ENCODE results near the gene FANCL. TPM values are rescaled to one million over a fixed set of nuclear protein-coding genes. Genes with fewer than 3 reads are reported as not detected.
A peak's percentile ranks its signal among the peaks of the same experiment; 100 is the strongest.

The FANCL gene
- total RNA-seq, 1 experiment from 2014 or later: 34.5 TPM

DNA sequence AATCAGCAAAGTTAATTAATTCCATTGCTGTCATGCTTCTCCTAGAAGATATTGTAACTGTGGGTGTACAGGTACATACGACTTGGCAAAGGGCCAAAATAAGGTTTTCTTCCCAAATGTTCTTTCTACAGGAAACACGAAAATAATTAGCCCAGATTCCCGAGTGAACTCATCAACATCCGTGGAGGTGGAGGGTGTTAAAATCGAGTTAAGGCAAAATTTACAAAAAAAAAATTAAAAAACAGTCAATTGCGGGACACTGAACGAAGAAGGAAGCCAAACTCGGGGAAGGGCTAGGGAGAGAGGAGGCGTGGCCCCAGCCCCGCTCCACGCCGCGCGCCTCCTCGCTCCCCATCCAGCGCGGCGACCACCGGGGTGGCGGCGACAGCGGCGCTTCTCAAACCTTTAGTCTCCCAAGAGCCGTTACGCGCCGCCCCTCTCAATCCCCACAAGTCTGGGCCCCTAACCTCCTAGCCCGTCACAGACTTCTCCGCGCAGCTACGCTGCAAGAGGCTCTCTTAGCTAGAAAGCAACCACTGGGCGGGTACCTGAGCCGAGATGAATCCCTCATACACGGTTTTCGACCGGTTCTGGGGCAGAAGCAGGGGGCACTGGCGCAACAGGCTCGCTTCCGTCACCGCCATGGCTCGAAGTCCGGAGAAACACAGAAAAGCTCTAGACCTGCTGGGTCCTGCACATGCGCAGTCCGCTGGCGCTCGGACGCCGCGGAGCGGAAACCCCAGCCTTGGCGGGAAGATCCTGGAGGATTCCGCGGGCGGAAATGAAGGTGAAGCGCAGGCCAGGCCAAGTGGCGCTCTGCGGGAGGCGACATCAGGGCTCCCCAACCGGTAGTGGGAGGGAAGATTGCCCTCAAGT is at the start of gene FANCL (continued):
- TF ChIP-seq SIN3A (IDR thresholded peaks at IDR 0.05; ENCODE audit: low read depth) (no peak; the same call in 1 of the 2 replicates), SP1 (IDR thresholded peaks at IDR 0.05; ENCODE audit: low read depth) (0 out of 2 replicates have a peak, but pooled peaks have one; percentile 25), SRF (IDR thresholded peaks at IDR 0.05; ENCODE audit: low read depth) (no peak), ZNF274 (IDR thresholded peaks at IDR 0.05; ENCODE audit: low read depth, low read length) (no peak), YY1 (IDR thresholded peaks at IDR 0.05; ENCODE audit: extremely low read depth, insufficient replicate concordance, low read depth, low read length) (peak; percentile 58)
- TF ChIP-seq, protein P1, sequence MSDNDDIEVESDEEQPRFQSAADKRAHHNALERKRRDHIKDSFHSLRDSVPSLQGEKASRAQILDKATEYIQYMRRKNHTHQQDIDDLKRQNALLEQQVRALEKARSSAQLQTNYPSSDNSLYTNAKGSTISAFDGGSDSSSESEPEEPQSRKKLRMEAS (IDR thresholded peaks at IDR 0.05): peak; percentile 90

DNA sequence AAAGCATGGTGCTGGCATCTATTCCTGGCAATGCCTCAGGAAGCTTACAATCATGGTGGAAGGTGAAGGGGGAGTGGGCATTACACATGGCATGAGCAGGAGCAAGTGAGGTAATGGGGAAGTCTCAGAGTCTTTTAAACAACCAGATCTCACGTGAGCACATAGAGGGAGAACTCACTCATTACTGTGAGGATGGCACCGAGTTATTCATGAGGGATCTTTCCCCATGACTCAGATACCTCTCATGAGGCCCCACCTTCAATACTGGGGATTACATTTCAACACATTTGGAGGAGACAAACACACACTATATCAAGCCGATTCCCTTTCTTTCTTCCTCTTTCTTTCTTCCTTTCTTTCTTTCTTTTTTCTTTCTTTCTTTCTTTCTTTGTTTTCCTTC is 47.9 kb upstream of the FANCL start:
- no peaks in the 10 kb centered on the region for H3K27me3 ChIP-seq (ENCODE audit: insufficient read depth, low read length)
- TF ChIP-seq CEBPB (IDR thresholded peaks at IDR 0.05; ENCODE audit: low read depth) (no peak), ZFX (IDR thresholded peaks at IDR 0.05) (no peak), ZNF274 (IDR thresholded peaks at IDR 0.05; ENCODE audit: low read depth, low read length) (no peak), EZH2 (IDR thresholded peaks at IDR 0.05) (no peak), EZH2phosphoT487 (IDR thresholded peaks at IDR 0.05; ENCODE audit: borderline replicate concordance) (no peak), POLR2A (IDR thresholded peaks at IDR 0.05; ENCODE audit: borderline replicate concordance, extremely low read depth, insufficient read depth, insufficient read length) (no peak), POLR2AphosphoS5 (IDR thresholded peaks at IDR 0.05; ENCODE audit: low read depth, low read length) (no peak), SRF (IDR thresholded peaks at IDR 0.05; ENCODE audit: low read depth) (no peak), JUND (IDR thresholded peaks at IDR 0.05) (no peak), RAD21 (IDR thresholded peaks at IDR 0.05; ENCODE audit: low read depth) (no peak), CBX3 (IDR thresholded peaks at IDR 0.05; ENCODE audit: low read depth) (no peak)
- TF ChIP-seq, protein P2, sequence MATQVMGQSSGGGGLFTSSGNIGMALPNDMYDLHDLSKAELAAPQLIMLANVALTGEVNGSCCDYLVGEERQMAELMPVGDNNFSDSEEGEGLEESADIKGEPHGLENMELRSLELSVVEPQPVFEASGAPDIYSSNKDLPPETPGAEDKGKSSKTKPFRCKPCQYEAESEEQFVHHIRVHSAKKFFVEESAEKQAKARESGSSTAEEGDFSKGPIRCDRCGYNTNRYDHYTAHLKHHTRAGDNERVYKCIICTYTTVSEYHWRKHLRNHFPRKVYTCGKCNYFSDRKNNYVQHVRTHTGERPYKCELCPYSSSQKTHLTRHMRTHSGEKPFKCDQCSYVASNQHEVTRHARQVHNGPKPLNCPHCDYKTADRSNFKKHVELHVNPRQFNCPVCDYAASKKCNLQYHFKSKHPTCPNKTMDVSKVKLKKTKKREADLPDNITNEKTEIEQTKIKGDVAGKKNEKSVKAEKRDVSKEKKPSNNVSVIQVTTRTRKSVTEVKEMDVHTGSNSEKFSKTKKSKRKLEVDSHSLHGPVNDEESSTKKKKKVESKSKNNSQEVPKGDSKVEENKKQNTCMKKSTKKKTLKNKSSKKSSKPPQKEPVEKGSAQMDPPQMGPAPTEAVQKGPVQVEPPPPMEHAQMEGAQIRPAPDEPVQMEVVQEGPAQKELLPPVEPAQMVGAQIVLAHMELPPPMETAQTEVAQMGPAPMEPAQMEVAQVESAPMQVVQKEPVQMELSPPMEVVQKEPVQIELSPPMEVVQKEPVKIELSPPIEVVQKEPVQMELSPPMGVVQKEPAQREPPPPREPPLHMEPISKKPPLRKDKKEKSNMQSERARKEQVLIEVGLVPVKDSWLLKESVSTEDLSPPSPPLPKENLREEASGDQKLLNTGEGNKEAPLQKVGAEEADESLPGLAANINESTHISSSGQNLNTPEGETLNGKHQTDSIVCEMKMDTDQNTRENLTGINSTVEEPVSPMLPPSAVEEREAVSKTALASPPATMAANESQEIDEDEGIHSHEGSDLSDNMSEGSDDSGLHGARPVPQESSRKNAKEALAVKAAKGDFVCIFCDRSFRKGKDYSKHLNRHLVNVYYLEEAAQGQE (IDR thresholded peaks at IDR 0.05; ENCODE audit: low read depth): no peak
- H4K20me1 ChIP-seq (ENCODE audit: insufficient read depth): no peaks in the 10 kb centered on the region
- no peaks in the 10 kb centered on the region for H3K36me3 ChIP-seq (ENCODE audit: control insufficient read depth in 1 of 2, insufficient read depth in 2 of 2, low read length in 2 of 2)
- H3K9me2 ChIP-seq (ENCODE audit: insufficient read depth): no peaks in the 10 kb centered on the region
- H2AFZ ChIP-seq (ENCODE audit: low read depth, low read length, poor library complexity, severe bottlenecking): peak overlapping the region; percentile 77
- intact Hi-C loops (cut with micrococcal nuclease): no loop called here
- RAD21 ChIA-PET (ENCODE audit: low non-redundant PET in 1 of 2, low total read pairs in 2 of 2, uncharacterized antibody in 2 of 2, unreplicated experiment in 2 of 2): no interaction called here
- POLR2A ChIA-PET: no interaction called here
- DNase-seq (ENCODE audit: low read depth, low spot score) (no peak), ATAC-seq (no peak)
- H3K27ac ChIP-seq (ENCODE audit: low read depth, low read length): no peak overlapping the region
- no peaks in the 10 kb centered on the region for H3K79me2 ChIP-seq (ENCODE audit: insufficient read depth, low read length)
- CTCF ChIA-PET: no interaction called here
- no peak overlapping the region for H3K4me3 ChIP-seq (replicated peaks in 1 of 2; ENCODE audit: low read depth in 1 of 2, low read length in 2 of 2)
- peaks cover 0 to 6% of the 10 kb centered on the region in 2 experiments; a peak in 2 of 4 replicates for H3K4me1 ChIP-seq (ENCODE audit: control insufficient read depth in 1 of 2, insufficient read depth in 2 of 2, low read length in 2 of 2)
- no peaks in the 10 kb centered on the region for H3K9me3 ChIP-seq (ENCODE audit: control insufficient read depth in 1 of 2, insufficient read depth in 1 of 2, low read depth in 1 of 2, low read length in 2 of 2)
- H3K9ac ChIP-seq (ENCODE audit: low read length): no peak overlapping the region
- BruUV-seq (replicated peaks): no TSS peak
- peak overlapping the region; percentile 12; the same call in 1 of the 2 replicates for H3K4me2 ChIP-seq (ENCODE audit: low read length)
